Loucy (cell line): ENCODE data around the gene IQSEC1.

Experiments
- CTCF ChIP-seq: fragments of 200-600 bp; sonication (generic); conservative IDR thresholded peaks from 2 replicates; pipeline ENCODE4 v1.5.1; 2014; ENCODE audit warnings: mild to moderate bottlenecking, antibody characterized with exemption, low read length
- EZH2phosphoT487 ChIP-seq: fragments of 200-600 bp; IDR thresholded peaks from 2 replicates; pipeline ENCODE4 v1.6.1; 2018; ENCODE audit warnings: antibody characterized with exemption, mild to moderate bottlenecking, moderate library complexity, borderline replicate concordance

- TF ChIP-seq CTCF (no peak), EZH2phosphoT487 (no peak)
Observed at GRCh38 chr3:13057282-13058040, 15.8 kb downstream of the IQSEC1 start.
